HG03045 (cell line): Measurements from ENCODE around the gene SLC31A1.
"Not testable (repeated sequence)": the region's sequence is repeated elsewhere in the genome, so short reads cannot be mapped to it uniquely, and the experiment has no call there.

Experiments
- ATAC-seq: cut with Tn5 transposase; IDR thresholded peaks from one replicate; pipeline ENCODE4 v1.9.1; 2021; ENCODE audit warnings: mild to moderate bottlenecking, moderate library complexity; ENCODE audit not compliant: unreplicated experiment

Gene SLC31A1

DNA sequence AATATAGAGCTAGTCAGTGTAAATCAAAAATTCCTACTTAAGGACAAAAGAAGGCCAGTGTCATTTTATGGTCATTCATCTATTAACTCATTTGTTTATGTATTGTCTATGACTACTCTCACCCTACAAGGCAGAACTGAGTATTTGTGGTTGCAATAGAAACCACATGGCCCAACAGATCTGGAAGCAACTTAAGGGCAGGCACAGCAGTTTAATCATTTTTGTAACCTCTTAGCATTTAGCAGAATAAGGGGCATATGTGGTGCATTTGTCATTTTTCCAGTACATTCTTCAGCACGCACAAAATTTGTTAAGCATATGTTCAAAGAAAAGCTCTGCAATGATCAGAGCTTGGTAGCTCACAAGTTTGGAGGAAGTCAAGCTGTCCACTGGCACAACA, 1.4 kb upstream of the SLC31A1 start:
- peak; percentile 44 for ATAC-seq

DNA sequence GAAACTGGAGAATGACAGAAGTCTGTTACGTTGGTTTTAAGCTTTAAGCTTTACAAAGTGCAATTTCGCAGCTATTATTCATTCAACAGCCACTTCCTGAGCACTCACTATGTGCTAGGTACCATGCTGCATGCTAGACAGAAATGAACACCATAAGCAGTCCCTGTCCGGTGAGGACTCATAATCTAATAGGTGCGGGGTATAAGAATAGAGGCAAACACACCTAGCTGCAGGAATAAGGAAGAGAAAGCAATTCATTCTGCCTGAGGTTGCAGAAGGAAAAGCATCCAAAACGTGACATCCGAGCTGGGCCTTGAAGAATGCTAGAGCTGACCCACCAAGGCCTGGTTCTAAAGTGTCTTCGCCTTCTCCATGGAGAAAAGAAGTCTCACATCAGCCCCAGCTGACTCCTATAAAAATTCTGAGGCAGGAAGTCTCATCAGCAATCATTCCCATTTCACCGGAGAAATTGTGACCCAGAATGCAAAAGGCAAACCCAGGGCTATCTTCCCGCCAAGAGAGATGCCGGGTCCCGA, 809 bp upstream of the SLC31A1 start:
- ATAC-seq, result no peak

DNA sequence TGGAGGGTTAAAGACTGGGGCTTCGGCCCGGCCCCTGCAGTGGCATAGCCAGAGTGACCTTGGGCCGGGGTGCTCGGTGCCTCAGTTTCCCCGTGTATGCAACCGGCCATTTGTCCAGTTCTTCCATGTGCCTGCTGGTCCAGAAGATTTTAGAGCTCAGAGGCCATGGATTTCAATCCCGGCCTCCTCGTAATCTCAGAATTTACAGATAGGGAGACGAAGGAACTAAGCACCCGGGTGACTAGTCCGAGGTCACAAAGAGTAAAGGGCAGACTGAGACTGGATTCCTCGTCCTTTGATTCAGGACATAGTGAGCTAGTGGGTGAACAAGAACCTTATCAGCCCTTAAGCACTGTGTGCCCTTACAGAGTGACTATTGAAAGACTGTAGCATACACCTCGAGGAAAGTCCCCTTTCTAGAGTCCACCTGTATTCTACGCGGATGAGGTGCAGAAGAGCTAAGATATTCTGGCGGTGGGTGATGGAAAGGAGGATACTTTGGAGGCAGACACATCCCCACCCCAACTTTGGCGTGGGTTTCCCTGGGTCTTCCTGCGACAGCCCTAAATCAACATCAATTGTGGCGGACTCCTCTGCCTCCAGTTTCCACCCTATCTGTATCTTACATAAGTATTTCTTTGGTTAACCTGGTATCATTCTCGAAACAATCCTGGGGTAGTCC, 597 bp downstream of the SLC31A1 start:
- no peak for ATAC-seq

DNA sequence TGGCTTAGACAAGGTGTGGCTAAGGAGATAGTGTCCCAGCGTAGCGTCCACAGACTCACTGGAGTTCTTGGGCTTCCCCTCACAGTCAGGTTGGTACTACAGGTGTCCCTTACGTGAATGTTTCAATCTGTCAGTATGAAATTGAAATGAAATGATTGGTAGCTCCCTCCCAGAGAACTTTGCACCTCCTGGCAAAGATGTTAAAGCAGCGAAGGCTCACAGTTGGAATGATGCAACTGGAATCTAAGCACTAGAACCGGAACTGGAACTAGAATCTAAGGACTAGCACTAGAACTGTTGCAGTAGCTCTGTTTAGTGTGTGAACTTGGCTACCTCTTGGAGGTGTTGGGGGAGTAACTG, 1.1 kb downstream of the SLC31A1 start:
- no peak for ATAC-seq

DNA sequence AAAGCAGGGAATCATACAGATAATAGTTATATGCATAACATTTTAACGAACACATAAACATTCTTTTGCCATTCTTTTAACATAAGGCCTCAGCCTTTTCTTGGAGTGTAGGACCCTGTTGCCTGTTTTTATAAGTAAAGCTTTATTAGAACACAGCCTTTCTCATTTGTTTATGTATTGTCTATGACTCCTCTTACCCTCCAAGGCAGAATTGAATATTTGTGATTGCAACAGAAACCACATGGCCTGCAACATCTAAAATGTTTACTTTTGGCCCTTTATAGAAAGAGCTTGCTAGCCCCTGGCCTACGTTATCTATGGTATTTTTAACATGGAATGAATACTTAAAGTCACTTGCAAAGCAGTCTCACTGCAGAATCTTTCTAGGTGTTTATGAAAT, 2.6 kb downstream of the SLC31A1 start:
- ATAC-seq, result no peak

DNA sequence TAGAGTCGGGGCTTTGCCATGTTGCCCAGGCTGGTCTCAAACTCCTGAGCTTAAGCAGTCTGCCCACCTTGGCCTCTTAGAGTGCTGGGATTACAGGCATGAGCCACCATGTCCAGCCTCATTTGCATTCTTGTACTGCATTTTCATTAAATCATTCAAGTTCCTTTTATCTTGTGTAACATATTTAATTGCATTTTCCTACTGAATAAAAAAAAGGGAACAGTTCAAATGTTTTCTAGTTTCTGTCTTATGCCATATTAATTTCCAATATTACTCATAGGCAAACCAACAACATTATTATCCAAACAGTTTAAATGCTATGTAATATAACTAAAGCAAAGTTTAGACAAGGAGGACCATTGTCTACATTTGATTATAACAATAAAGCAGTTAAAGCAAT, 6.1 kb downstream of the SLC31A1 start:
- ATAC-seq, result no peak

DNA sequence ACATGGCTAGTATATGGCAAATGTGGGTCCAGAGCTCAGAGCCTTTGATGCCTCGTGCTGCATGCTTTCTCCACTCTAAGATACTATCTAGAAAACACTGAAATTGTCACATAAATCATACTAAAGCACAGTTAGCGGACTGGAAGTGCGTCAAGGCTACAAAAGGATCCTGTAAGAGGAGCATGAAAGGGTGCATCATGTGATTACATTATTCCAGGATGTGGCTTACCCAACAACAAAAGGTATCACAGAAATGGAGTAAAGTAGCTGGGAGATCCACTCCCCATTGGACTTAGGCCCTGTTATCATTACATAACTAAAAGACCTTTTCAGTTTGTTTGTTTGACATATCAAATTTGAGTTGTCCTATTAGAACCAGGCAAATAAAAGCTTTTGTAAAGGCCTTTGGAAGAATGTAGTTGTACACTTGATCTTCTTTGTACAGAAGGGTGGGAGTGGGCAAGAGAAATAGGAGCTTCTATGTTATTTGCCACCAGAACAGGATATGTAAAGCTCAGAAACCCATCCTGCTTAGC, 6.9 kb downstream of the SLC31A1 start:
- ATAC-seq, result no peak

DNA sequence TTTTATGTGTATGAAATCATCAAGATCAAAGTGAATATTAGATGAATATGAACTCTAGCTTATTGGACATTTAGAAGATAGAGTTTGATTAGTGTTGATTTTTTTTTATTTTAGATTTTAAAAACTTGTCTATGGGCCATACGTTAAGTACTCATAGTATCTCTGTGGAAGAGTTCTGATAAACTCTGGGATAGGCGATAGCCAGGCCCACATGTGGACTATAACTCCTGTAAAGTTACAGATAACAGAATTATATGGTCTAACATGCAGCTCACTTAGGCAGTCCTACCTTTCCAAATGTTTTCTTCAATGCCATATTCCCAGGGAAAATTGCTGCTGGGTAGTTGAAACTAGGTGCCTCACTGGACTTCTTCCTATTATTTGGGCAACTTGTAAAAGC, 10.4 kb downstream of the SLC31A1 start:
- no peak for ATAC-seq

DNA sequence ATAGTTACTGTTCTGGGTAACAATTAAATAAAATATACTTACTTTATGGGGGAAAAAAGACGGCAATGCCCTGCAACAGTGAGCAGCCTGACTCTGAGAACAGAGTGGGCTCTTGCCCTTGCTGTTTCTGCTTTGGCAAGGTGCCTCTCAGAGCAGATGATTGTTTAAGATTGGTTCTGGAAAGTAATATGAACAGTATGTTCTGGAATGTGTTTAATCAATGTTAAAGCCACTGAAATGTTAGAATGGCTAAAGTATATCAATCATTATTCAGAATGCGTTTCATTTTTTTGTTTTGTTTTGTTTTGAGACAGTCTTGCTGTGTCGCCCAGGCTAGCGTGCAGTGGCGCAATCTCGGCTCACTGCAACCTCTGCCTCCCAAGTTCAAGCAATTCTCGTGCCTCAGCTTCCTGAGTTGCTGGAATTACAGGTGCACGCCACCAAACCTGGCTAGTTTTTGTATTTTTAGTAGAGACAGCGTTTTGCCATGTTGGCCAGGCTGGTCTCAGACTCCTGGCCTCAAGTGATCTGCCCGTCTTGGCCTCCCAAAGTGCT, 14.4 kb downstream of the SLC31A1 start:
- not testable (repeated sequence) for ATAC-seq

DNA sequence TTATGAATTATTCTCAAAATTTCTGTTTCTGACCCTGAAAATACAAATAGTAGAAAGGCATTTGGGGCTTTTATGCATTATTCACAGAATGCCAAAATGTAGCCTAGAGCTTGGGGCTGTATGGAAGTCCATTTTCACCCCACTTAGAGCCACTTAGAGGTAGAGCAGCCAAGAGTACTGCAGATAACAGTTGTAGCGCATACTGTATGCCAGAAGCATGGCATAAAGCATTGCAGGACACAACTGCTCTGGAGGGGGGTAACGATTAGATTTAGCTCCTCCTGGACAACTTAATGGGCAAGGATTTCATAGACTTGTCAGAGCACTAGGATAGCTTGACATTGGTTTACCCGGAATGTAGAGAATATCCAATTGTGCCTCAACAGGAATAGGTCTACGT, 15.7 kb downstream of the SLC31A1 start:
- no peak for ATAC-seq

DNA sequence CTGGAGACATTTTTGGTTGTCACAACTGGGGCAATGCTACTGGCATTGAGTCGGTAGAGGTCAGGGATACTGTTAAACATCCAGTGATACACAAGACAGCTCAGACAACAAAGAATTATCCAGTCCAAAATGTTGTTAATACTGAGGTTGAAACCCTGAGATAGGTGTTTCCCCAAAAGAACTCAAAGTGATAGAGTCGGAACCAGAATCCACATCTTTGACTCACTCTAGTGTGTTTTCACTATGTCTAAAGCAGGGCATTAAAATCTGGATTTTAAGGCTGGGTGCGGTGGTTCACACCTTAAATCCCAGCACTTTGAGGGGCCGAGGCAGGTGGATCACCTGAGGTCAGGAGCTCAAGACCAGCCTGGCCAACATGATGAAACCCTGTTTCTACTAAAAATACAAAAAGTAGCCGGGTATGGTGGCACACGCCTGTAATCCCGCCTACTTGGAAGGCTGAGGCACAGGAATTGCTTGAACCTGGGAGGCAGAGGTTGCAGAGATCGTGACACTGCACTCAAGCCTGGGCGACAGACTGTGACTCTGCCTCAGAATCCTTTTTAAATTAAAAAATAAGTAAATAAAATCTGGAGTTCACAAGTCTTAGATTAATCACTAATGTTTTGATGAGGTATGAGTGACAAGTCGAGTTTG, 17.0 kb downstream of the SLC31A1 start:
- ATAC-seq, result no peak

DNA sequence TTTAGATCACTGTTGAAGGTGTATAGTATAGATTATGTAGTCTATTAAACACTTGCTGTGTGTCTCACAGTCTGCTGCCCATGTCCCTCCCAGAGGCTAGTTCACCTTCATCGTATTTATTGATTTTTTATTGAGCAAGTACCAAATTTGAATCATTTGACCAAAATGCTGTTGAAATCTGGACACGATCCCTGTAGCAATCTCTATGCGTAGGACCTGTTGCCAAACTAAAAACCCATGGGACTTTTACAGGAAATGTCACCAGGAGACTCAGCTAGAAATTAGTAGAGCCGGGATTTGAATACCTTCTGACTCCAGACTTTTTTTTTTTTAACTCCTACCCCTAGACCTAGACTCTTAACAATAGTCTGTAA, 17.5 kb downstream of the SLC31A1 start:
- ATAC-seq, result no peak

DNA sequence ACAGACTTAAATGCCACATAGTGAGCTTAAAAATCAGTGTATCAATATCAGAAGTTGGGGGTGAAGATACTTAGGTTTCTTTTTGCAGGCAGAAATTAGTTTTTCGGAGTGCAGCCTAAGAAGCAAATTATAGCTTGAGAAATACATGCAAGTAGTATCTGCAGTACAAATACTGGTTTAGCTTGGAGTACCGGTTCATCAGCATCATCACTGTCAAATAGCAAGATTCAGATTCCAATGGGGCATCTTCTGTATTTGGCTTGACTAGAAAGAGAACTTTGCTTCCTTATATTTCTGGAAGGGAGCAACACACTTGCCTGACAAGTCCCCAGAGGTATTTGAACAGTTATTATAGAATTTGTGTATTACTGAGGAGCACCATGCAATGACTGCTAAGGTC, 19.8 kb downstream of the SLC31A1 start:
- ATAC-seq, result no peak

DNA sequence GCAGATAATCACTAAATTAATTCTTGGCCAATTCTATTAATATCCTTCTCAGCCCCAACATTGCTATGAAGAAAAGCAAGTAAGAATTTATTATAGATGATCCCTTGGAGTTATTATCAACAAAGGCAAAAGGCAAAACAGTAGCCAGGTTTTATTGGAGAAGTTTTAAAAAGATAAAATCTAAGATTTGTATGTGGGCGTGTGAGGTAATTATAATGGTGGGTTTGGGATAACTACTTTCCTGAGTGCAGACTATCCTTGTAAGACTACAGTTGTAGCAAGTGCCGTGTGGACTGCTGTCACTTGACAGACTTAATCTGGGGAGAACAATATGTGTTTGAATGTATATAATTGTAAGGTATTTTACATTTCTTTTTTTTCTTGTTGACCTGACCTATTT, 23.2 kb downstream of the SLC31A1 start:
- no peak for ATAC-seq

DNA sequence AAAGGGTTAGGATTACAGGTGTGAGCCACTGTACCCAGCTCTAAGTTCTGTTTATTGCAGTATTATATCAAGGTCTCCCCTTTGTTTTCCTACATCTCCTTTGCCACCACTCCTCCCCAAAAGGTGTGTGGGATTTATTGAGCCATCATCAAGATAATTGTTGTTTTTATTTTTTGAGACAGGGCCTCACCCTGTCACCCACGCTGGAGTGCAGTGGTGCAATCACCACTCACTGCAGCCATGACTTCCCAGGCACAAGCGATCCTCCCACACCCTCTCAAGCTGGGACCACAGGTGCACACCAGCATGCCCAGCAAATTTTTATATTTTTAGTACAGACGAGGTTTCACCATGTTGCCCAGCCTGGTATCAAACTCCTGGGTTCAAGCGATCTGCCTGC, 24.6 kb downstream of the SLC31A1 start:
- ATAC-seq, result no peak

DNA sequence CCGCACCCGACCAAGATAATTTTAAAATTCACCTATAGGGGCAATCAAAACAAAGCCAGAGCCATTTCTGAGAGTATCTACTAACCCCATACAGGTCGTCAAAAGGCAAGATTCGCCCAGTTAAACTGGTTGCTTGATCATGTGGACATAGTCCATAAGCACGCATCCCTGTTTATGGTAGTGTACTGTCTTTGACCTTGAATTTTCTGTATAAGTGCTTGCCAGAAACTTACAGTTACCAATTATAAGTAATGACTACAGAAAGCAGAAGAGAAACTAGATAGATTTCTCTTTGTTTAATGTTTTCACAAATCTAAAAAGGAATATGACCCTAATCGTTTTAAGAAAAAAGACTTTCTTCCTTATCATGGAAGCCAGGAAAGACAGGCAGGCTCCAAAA, 25.6 kb downstream of the SLC31A1 start:
- no peak for ATAC-seq

DNA sequence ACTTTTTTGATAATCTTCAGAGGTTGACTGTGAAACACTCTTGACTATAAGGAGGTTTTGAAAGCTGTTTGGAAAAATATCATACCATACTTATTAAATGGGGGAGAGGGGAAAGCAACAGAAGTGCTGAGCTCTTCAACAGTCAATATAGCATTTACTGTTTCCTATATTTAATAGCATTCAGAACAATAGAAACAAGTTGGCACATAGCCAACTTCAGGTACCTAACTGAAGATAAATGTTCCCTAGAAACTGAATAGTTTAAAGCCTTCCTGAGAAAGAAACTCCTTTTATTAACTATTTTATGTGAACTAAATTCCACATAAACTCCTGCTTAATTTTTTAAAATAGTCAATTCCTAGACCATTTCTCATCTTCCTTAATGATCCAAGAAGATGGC, 26.3 kb downstream of the SLC31A1 start:
- ATAC-seq, result no peak

DNA sequence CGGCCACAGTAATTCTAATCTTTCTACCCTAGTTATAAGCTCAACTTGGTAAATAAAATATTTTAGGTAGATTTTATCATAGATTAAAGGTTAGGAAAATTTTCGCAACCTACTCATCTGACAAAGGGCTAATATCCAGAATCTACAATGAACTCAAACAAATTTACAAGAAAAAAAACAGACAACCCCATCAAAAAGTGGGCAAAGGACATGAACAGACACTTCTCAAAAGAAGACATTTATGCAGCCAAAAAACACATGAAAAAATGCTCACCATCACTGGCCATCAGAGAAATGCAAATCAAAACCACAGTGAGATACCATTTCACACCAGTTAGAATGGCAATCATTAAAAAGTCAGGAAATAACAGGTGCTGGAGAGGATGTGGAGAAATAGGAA, 28.3 kb downstream of the SLC31A1 start:
- ATAC-seq, result not testable (repeated sequence)

DNA sequence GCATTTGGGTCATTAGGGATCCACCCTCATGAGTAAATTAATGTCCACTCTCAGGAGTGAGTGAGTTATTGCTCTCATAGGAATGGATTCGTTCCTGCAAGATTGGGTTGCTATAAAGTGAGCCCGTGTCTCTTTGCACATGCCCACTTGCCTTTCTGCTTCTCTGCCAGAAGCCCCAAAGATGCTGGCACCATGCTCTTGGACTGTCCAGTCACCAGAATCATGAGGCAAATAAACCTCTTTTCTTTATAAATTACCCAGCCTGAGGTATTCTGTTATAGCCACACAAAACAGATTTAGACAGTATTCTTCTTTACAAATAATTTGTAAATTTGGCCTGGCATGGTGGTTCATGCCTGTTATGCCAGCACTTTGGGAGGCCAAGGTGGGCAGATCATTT, 29.5 kb downstream of the SLC31A1 start:
- no peak for ATAC-seq

DNA sequence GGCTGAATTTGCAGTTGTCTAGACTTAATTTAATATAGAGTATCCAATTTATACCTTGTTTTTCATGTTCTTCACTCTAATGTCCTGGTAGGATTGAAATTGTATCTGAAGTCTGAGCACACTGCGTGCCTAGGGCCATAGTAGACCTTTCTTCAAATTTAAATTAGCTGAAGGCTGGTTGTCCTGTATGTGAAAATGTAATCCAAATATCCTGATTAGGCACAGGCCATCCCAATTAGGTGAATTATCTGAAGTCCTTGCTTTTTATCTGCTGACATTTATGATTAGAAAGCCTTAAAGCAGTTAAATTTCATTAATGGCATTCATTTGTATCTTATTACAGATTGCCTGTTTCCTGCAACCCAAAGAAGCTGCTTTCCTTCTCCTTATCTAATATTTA, 33.6 kb downstream of the SLC31A1 start:
- ATAC-seq, result no peak

DNA sequence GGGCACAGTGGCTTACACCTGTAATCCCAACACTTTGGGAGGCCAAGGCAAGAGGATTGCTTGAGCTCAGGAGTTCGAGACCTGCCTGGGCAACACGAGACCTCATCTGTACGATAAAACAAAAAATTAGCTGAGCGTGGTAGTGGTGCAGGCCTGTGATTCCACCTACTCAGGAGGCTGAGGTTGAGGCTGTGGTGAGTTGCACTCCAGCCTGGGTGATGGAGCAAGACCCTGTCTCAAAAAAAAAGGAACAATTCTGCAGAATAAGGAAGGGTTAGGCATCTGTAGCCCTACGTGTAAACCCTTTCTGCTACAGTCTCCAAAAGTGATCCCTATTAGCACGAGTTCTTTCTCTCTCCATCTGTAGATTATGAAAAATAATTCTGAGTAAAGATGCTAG, 34.1 kb downstream of the SLC31A1 start:
- ATAC-seq, result no peak

DNA sequence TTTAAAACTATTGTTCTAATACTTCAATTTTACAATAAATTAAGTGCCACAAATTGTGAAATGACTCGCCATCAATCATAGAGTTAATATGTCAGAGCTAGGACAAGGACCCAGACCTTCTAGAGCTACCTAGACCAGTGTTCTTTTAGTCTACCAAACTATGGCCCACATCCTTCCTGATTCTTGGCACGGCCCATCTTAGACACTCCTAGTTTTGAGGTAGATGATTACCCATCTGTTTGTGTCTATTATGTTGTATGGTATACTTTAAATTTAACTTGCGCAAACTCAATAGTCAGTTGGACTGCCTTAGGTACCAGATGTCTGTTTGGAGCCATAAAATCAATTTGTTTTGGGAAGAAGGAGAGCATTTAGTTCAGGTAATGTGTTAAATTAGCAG, 36.5 kb downstream of the SLC31A1 start:
- ATAC-seq, result no peak
